Central memory CD8-positive, alpha-beta T cell (primary cell): ENCODE data around the gene IFIT2.
"Not testable (repeated sequence)": the region's sequence is repeated elsewhere in the genome, so short reads cannot be mapped to it uniquely, and the experiment has no call there.

ENCODE experiments used
- ATAC-seq: fragments of 150-1000 bp; cut with Tn5 transposase; replicated peaks from 2 replicates; pipeline ENCODE4 v1.10.0; 2022; ENCODE audit warnings: mild to moderate bottlenecking, moderate FRiP score, moderate number of reproducible peaks; ENCODE audit not compliant: poor library complexity, severe bottlenecking; ENCODE audit errors: extremely low read depth
- DNase-seq, 2 donors: peaks; one replicate each; pipeline ENCODE4 v3.0.0; 2021; ENCODE audit warnings: low spot score in 2 of 2
- H3K27ac Mint-ChIP-seq: one replicate; pipeline ENCODE4 v1.8.0; 2022; ENCODE audit warnings: low read depth, mild to moderate bottlenecking, moderate library complexity, mixed read lengths
- H3K27me3 Mint-ChIP-seq: one replicate; pipeline ENCODE4 v1.8.0; 2022; ENCODE audit warnings: mixed read lengths
- H3K36me3 Mint-ChIP-seq: one replicate; pipeline ENCODE4 v1.8.0; 2022; ENCODE audit warnings: mild to moderate bottlenecking, moderate library complexity, mixed read lengths; ENCODE audit not compliant: insufficient read depth
- H3K4me1 Mint-ChIP-seq: one replicate; pipeline ENCODE4 v1.8.0; 2022; ENCODE audit warnings: mixed read lengths
- H3K4me3 Mint-ChIP-seq: one replicate; pipeline ENCODE4 v1.8.0; 2022; ENCODE audit warnings: mild to moderate bottlenecking, moderate library complexity, mixed read lengths
- H3K9me3 Mint-ChIP-seq: one replicate; pipeline ENCODE4 v1.8.0; 2022; ENCODE audit warnings: mixed read lengths

IFIT2 gene

DNA sequence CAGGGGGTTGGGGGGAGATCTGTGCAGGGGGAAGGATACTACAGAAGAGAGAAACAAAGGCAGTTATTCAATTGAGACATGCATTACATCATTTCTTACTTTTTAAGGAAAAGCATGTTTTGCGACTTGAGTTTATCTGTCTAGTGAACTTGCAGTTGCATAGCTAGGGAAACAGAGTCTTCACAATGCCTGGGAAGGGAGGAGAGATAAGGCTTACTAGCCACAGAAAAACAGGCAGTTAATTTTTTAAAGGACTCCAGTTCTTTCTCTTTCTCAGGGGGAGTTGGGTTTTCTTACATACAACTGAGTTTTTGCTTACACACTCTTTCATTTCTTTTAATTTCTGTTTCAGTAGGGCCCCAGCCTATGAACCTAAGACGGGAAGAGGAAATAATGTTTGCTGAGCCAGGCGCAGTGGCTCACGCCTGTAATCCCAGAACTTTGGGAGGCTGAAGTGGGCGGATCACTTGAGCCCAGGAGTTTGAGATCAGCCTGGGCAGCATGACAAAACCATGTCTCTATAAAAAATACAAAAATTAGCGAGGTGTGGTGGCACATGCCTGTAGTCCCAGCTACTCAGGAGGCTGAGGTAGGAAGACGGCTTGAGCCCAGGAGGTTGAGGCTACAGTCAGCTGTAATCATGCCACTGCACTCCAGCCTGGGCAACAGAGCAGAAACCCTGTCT lies 48.9 kb downstream of the IFIT2 start:
- H3K27ac Mint-ChIP-seq, DNase-seq: not testable (repeated sequence)

DNA sequence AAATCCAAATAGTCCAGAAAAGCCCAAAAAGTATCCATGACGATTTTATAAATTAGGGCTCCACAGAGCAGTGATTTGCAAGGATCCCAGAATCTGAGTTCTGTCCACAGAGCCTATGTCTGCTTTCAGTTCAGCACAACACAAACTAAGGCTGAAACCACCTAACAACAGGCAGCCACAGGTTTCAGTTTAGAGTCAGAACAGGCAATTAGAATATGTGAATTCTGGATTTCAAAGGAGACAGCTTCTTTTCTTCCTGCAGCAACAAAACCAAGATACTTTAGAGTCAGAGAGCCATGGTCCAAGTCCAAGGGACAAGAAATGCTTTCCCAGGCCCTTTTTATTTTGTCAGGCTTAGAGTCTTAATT lies 49.5 kb downstream of the IFIT2 start:
- DNase-seq (no peak), ATAC-seq (no peak)
- no peaks in the 10 kb centered on the region for H3K4me1 Mint-ChIP-seq
- H3K36me3 Mint-ChIP-seq: no peaks in the 10 kb centered on the region
- H3K9me3 Mint-ChIP-seq: no peaks in the 10 kb centered on the region
- H3K27me3 Mint-ChIP-seq: peaks cover 41% of the 10 kb centered on the region
- H3K27ac Mint-ChIP-seq: no peak overlapping the region
- H3K4me3 Mint-ChIP-seq: no peak overlapping the region

More for the DNA sequence above, 48.9 kb downstream of the IFIT2 start:
- ATAC-seq, H3K4me3 Mint-ChIP-seq, H3K9me3 Mint-ChIP-seq, H3K4me1 Mint-ChIP-seq, H3K36me3 Mint-ChIP-seq: not testable (repeated sequence)
- peaks cover 45% of the 10 kb centered on the region for H3K27me3 Mint-ChIP-seq

DNA sequence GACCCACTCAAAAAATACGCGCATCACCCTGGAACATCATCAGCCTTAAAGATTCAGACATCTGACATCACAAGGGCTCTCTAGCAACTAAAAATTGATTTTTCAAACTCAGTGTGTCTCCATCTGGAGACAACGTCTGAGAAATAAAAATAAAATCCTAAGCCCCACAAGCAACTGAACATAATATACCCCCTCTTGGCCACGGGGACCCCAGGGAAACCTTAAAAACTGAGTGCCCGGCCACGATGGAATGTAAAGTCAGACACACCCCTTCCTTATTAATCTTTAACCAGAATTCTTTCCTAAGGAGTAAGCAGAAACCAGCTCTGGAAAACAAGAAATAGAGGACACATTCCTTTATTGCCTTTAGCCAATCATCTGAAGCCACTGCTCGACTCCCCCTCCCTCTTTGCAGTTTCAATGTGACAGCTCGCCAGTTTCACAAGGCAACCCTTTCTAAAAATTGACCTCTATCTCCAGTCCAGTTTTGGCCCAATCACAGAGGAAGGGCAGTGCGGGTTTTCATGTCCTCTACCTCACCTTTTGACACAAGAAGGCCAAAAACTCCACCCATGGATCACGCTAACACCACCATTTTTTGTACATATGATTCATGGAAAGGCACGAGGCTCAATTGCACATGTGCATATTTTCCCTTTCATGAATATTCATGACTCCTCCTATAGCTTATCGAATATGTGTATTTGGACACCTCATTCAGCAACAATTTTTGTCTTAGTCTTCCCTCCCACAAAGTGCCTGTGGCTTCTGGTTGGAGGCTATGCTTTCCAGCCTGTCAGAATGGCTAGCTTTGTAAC lies 50.1 kb downstream of the IFIT2 start:
- no peaks in the 10 kb centered on the region for H3K4me1 Mint-ChIP-seq
- DNase-seq: no peak
- no peaks in the 10 kb centered on the region for H3K9me3 Mint-ChIP-seq
- no peak for ATAC-seq
- H3K27me3 Mint-ChIP-seq: peaks cover 36% of the 10 kb centered on the region
- no peaks in the 10 kb centered on the region for H3K36me3 Mint-ChIP-seq
- no peak overlapping the region for H3K27ac Mint-ChIP-seq
- H3K4me3 Mint-ChIP-seq: no peak overlapping the region

DNA sequence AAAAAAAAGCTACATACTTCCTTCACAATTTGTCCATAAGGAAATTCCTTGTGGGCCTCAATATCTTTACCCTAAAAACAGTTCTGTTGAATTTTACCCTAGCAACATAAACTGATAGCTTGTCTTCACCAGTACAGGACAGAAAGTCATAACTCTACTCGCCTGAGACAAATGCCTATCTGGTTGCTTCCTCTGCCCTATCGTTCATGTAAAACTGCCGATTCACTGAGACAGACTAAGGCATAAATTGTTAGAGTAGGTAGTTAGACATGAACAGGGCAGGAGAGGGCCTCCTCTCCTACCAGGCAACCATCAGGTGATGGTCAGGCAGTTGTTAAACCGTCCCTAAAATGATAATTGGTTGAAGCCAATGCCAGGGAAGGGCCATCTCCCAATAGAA lies 51.0 kb downstream of the IFIT2 start:
- Mint-ChIP-seq H3K4me1 (no peaks in the 10 kb centered on the region), H3K27ac (no peak overlapping the region), H3K27me3 (peaks cover 36% of the 10 kb centered on the region), H3K9me3 (no peaks in the 10 kb centered on the region), H3K4me3 (no peak overlapping the region), H3K36me3 (no peaks in the 10 kb centered on the region)
- ATAC-seq: no peak
- no peak for DNase-seq

DNA sequence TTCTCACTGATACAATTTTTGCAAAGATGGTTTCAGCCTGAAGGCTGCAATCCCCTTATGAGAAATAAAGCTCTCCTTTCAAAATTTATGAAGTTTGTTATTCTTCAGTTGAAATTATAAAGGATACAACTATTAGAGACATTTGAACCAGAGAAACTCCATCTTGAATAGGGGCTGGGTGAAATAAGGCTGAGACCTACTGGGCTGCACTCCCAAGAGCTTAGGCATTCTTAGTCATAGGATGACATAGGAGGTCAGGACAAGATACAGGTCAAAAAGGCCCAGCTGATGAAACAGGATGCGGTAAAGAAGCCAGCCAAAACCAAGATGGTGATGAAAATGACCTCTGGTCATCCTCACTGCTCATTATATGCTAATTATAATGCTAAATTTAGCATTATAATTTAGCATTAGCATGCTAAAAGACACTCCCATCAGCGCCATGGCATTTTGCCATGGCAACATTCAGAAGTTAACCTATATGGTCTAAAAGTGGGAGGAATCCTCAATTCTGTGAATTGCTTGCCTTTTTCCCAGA lies 53.6 kb downstream of the IFIT2 start:
- Mint-ChIP-seq H3K27me3 (peaks cover 36% of the 10 kb centered on the region), H3K4me3 (no peak overlapping the region), H3K4me1 (no peaks in the 10 kb centered on the region), H3K36me3 (no peaks in the 10 kb centered on the region), H3K9me3 (no peaks in the 10 kb centered on the region), H3K27ac (no peak overlapping the region)
- ATAC-seq (no peak), DNase-seq (no peak)

DNA sequence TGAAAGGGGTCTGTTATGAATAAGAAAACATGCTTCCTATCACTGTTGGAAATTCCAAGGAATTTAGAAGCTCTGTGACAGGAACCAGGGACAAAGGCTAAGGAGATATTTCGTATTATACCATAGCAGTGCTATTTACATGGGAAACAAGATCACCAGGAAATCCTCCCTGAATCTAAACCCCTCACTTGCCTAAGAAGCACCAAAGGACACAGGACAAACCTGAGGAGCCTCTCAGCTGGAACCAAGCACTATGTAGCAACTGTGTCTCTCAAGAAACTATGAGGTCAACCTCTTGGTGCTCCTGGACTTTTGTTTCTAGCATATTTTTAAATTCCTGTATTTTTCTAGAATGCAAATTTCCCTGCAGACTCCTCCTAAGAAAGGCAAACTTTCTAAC lies 55.2 kb downstream of the IFIT2 start:
- H3K4me3 Mint-ChIP-seq: no peak overlapping the region
- ATAC-seq (no peak), DNase-seq (no peak)
- H3K36me3 Mint-ChIP-seq: peaks cover 2% of the 10 kb centered on the region
- H3K4me1 Mint-ChIP-seq: no peaks in the 10 kb centered on the region
- no peak overlapping the region for H3K27ac Mint-ChIP-seq
- peaks cover 31% of the 10 kb centered on the region for H3K27me3 Mint-ChIP-seq
- H3K9me3 Mint-ChIP-seq: no peaks in the 10 kb centered on the region

DNA sequence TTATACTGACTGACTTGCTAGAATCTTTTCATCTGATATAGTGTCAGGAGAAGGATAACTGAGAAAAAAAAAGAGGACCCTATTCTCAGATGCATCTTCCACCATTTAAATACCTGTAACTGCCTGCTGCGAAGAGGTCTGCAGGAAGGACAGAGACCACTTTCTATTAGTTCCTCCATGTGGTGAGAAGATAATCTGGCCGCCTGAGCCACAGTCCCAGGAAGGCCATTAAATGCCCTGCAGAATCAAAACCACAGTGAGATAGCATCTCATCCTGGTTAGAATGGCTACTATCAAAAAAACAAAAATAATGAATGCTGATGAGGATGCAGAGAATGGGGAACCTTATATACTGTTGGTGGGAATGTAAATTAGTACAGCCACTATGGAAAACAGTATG lies 56.1 kb downstream of the IFIT2 start:
- no peaks in the 10 kb centered on the region for H3K9me3 Mint-ChIP-seq
- H3K4me1 Mint-ChIP-seq: no peaks in the 10 kb centered on the region
- H3K27me3 Mint-ChIP-seq: peaks cover 22% of the 10 kb centered on the region
- no peak overlapping the region for H3K27ac Mint-ChIP-seq
- H3K36me3 Mint-ChIP-seq: peaks cover 2% of the 10 kb centered on the region
- DNase-seq (no peak), ATAC-seq (no peak)
- H3K4me3 Mint-ChIP-seq: no peak overlapping the region
